Right hindlimb (tissue), 1 donor: ENCODE data around the gene MRPS10.
"Not testable (repeated sequence)": the region's sequence is repeated elsewhere in the genome, so short reads cannot be mapped to it uniquely, and the experiment has no call there.

Experiments
- DNase-seq: peaks from one replicate; pipeline ENCODE4 v3.0.0-alpha.2; 2018

Gene MRPS10

GRCh38 chr6:42236682-42237473, 19.2 kb upstream of the MRPS10 start:
- no peak for DNase-seq

GRCh38 chr6:42236030-42236429, 18.4 kb upstream of the MRPS10 start:
- no peak for DNase-seq

DNA sequence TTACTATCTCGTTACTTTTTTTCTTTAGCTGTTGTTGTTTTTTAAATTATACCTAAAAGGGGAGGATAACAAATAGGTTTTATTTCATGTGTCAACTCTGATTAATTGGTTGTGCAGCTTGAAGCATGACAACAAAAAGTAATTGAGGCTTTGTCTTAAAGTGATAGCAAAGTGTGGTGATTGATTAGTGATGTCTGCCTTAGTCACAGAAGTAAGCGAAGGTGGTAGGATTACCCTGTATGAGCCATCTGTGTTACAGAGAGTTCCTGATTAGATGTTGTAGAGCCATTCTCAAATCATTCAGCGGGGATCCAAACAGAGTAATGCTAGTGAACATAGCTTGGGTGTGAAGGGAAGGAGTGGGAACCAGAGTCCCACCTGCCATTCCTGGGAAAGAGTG, 14.4 kb upstream of the MRPS10 start:
- no peak for DNase-seq

- no peak for DNase-seq
These were observed 13.0 kb upstream of the MRPS10 start for GRCh38 chr6:42230345-42231321.

GRCh38 chr6:42229506-42230119, 12.0 kb upstream of the MRPS10 start:
- no peak for DNase-seq

DNA sequence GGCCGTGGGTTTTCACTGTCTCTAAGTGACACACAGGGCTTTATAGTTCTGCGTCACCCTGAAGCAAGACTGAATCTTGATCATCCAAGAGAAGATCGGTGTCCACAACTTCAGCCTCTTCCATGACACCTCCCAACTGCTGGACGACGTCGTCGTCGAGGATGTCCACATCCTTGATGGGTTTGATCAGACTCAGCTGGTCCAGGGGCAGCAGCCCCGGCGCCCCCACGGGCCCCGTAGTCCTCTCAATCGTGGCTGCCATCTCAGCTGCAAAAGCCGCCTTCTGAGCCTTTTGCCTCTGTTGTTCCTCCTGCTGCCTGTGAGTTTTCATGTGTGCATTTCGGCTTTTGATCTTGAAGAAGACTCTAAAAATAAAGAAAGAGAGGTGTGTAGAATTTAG, 10.6 kb upstream of the MRPS10 start:
- no peak for DNase-seq

DNA sequence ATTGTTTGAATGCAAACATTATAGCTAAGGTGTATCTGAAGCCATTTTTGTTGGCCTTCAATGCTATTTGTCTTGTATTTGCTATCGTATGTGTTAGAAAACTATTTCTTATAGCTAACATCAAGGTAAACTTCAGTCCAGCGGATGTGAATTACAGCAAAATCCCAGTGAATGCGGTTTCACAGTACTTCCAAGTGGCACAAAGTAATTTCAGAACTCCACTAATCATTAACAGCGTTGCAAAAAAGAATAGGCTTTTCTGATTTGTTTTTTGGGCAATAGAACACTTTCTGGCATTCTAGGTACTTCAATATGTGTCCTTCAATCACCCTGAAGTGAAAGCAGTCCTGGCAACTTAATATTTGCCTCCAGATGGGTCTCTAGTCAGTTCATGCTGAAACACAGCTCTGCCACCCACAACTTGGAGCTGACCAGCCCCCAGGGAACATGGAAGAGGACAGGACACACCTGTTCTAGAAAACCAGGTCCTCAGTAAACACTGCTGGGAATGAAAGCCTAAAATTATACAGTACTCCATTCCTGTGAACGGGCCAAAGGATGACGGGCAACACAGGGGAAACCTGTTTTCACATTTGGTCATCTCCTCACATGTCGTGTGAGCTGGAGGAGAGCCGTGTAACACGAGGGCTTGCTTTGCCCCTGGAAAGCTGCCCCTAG, 9.7 kb upstream of the MRPS10 start:
- DNase-seq: no peak

GRCh38 chr6:42226645-42227143, 9.0 kb upstream of the MRPS10 start:
- no peak for DNase-seq

- no peak for DNase-seq
These were observed 8.5 kb upstream of the MRPS10 start for GRCh38 chr6:42226161-42226611.

DNA sequence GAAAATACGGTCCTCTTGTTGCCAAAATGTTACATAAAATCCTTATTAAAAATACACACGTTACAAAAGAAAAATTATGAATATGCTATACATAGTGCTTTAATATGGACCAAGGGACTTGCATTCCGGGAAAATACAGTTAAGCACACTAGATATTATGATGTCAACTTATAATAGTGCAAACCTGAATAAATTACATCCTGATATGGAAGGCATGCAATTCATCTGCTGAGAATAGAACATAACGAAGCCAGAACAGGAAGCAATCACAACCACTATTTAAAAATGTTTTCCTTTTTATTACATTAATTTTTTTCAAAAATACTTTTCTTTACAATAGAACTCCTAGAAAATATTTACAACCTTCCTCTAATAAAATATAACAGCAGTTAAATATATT, 7.8 kb upstream of the MRPS10 start:
- DNase-seq: no peak

GRCh38 chr6:42225029-42225339, 7.3 kb upstream of the MRPS10 start:
- no peak for DNase-seq

DNA sequence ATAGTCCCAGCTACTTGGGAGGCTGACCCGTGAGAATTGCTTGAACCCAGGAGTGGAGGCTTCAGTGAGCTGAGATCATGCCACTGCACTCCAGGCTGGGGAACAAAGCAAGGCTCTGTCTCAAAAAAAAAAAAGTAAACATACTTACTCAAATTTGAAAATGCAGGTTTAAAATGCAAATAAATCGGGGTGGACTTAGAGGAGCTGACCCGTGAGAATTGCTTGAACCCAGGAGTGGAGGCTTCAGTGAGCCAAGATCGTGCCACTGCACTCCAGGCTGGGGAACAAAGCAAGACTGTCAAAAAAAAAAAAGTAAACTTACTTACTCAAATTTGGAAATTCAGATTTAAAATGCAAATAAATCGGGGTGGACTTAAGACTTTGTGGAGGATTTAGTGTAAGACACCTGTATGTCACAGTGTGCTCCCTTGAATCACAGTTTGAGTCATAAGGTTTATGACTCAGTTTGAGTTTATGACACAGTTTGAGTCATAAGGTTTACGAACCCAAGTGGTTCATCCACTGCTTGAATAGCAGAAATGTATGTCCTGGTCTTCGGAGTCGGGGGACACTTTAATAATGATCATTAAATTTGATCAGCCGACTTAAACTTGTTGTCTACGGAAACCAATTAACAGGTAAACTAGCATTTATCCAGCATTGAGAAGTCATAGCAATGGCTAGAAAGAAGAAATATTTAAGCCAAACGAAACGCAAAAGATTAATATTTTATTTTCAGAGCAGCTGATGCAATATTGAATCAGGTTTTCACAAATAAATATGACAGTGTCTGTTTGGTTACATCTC, 6.8 kb upstream of the MRPS10 start:
- no peak for DNase-seq

DNA sequence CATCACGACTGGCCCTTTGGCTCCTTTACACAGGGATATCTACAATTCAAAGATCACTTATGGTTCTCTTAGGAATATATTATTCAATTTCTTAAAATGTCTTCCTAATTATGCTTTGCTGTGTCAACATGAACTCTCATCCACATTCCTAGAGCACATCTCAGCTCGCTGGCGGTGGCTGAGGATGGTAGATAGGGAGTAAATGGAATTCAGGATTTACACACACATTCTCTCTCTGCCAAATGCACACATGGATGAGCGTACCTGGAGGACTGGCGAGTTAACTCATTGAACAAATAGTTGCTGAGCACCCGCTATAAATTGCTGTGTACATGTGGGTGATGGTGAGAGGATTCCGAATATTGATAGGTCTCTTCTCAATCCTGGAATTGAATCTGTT, 4.8 kb upstream of the MRPS10 start:
- no peak for DNase-seq

DNA sequence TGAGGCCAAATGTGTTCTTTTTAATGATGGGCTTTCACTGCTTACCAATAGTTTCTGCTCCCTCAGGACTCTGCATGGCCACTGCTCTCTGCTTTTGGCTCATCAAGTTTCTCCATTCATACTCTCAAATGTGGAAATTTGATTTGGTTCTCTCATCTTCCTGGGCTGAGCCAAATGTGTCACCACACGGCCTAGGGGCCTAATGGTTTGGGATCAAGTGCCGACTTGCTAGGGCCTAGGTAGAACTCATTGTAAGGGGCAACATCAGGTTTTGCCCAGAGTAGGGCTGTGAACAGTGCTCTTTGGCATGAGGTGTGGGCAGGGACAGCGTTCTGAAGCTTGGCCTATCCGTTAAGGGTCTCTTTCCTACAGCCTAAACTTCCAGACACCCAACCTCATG, 3.9 kb upstream of the MRPS10 start:
- DNase-seq: no peak

GRCh38 chr6:42220807-42221206, 3.1 kb upstream of the MRPS10 start:
- DNase-seq: no peak

DNA sequence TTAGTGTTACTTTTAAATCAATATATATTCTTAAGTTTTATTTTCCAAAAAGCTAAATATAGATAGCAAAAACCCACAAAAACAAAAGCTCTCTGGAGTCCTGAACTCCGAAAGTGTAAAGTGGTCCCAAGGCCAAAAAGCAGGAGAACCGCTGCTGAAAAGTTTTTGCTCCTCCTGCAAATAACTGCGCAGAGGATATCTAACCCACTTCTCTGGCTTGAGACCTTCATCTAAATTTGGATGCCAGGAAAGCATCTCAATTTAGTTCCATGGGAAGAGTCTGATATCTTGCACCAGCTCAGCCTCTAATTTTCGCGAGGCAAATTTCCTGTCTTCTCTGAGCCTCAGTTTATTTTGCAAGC, 523 bp downstream of the MRPS10 start:
- no peak for DNase-seq

GRCh38 chr6:42216495-42216894, 1.2 kb downstream of the MRPS10 start:
- not testable (repeated sequence) for DNase-seq

GRCh38 chr6:42212442-42212841, 5.2 kb downstream of the MRPS10 start:
- no peak for DNase-seq

DNA sequence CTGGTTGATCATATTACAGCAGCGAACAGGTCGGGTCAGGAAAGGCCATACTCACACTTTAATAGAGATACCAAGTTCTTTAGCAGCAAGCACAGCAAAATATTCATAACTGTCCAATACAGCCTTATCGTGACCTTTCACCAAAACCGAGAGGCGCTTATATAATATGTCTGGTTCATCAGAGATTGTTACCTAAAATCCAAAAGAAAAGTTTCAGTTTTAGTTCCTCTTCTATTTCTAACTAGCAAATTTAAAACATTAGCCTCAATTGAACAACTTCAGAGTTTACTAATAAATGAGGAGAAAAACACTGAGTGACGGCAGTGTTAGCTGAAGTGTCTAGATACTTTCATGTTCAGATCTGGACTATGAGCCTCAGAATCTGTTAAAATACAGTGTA, 5.9 kb downstream of the MRPS10 start:
- no peak for DNase-seq

DNA sequence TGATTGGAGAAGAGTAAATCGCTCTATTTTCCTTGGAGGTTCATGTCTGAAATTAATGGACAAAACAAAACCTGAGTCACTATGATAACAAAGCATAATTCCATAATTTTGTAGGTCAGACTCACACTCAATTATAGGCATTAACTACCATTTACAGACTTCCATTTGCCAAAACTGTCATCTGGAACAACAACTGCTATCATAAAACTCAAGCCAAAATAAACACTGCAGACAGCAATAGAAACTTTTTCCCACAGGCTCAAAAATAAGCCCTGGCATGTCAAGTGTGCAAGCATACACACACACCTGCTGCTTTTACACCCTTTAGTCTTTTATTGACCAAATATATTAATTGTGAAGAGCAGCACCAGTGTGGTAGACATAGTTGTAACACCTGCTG, 7.1 kb downstream of the MRPS10 start:
- no peak for DNase-seq

DNA sequence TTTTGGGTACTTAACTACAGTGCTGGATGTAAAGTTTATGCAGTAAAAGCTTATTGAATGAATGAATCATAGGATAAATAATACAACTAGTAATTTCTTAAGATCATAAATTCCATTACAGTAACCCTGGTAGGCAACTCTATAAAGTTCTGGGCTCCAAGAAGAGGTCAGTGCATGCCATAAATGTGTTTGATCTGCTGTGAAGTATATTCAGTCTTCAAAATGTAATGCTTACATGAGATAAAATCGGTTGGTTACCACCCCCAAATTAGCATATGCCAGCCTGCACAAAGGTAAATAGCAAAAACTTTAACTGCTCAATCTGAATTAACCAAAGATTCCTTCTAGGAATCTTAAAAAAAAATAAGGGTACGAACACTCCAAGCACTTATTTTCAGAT, 10.1 kb downstream of the MRPS10 start:
- not testable (repeated sequence) for DNase-seq

- no peak for DNase-seq
These were observed 12.8 kb downstream of the MRPS10 start for GRCh38 chr6:42204768-42205282.
